ENCODE results near the gene MYO1B. TPM values are rescaled to one million over a fixed set of nuclear protein-coding genes. Genes with fewer than 3 reads are reported as not detected.

MYO1B gene
- total and polyA plus RNA-seq, 2 donors (not counting 1 experiment from before 2014, with no cell fraction given) = 151 to 194 TPM

DNA sequence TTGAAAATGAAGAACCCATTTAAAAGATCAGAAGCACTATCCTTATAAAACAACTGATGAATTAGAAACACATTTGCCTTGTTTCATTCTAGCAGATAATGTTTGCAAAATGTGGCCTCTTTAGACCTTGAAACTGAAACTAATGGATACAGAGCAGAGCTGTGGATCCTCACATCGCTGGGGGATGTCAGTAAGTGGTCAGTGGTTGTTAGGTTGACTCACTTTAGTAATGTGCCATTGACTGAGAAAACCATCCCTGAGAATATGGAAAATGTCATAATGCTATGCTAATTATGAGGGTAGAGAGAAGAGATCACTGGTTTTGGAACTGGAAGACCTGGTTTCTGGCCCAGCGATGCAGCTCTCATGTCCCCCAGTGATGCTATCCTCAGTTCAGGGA lies 176.7 kb downstream of the MYO1B start:
- Histone ChIP-seq H3K4me1 (ENCODE audit: control insufficient read depth, extremely low read depth, insufficient read depth, low read length) (peaks cover 3% of the 10 kb centered on the region), H3K4me3 (replicated peaks in 1 of 4; ENCODE audit: control extremely low read depth in 1 of 4, insufficient read depth in 1 of 4, low read depth in 3 of 4, low read length in 4 of 4) (no peak overlapping the region), H3K9me3 (ENCODE audit: control insufficient read depth, insufficient read depth, low read depth, low read length) (no peaks in the 10 kb centered on the region), H3K27ac (ENCODE audit: insufficient read depth, low read length) (no peak overlapping the region), H2AFZ (ENCODE audit: low read length) (no peak overlapping the region), H3K79me2 (ENCODE audit: control insufficient read depth, insufficient read depth, low read length) (no peaks in the 10 kb centered on the region), H3K4me2 (ENCODE audit: extremely low read depth, insufficient read depth, low read length) (no peak overlapping the region), H3K27me3 (ENCODE audit: control insufficient read depth, insufficient read depth, low read length) (no peaks in the 10 kb centered on the region), H3K36me3 (ENCODE audit: control insufficient read depth, insufficient read depth, low read length) (peaks cover 4% of the 10 kb centered on the region), H4K20me1 (ENCODE audit: control insufficient read depth, extremely low read depth, insufficient read depth, low read length) (no peaks in the 10 kb centered on the region), H3K9ac (ENCODE audit: insufficient read depth, low read length) (no peak overlapping the region)
- no peak for DNase-seq (ENCODE audit: low read depth in 2 of 2)
- TF ChIP-seq, protein P1, sequence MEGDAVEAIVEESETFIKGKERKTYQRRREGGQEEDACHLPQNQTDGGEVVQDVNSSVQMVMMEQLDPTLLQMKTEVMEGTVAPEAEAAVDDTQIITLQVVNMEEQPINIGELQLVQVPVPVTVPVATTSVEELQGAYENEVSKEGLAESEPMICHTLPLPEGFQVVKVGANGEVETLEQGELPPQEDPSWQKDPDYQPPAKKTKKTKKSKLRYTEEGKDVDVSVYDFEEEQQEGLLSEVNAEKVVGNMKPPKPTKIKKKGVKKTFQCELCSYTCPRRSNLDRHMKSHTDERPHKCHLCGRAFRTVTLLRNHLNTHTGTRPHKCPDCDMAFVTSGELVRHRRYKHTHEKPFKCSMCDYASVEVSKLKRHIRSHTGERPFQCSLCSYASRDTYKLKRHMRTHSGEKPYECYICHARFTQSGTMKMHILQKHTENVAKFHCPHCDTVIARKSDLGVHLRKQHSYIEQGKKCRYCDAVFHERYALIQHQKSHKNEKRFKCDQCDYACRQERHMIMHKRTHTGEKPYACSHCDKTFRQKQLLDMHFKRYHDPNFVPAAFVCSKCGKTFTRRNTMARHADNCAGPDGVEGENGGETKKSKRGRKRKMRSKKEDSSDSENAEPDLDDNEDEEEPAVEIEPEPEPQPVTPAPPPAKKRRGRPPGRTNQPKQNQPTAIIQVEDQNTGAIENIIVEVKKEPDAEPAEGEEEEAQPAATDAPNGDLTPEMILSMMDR (conservative IDR thresholded peaks at IDR 0.05 in 1 of 2, IDR thresholded peaks at IDR 0.05 in 1 of 2; ENCODE audit: low read depth in 1 of 2, low read length in 2 of 2) = no peak
- TF ChIP-seq EZH2 (IDR thresholded peaks at IDR 0.05; ENCODE audit: low read length, missing control alignments) = no peak

DNA sequence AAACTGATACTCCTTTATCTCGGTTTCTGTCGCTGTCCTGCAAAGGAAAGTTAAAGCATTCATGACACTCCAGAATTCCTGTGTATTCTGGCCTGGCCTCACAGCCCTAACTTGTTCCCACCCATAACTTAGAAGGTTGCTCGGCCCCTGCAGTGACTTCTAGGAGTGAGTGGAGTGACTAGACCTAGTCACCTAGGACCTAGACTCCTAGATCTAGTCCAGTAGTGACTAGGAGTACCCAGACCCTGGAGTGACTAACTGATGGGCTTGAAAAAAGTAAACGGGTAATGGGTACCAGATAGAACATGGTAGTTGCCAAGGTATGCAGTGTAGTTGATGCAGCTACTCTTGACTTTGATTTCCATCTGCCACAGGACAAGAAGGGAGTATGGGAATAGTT lies 181.8 kb downstream of the MYO1B start:
- Histone ChIP-seq H3K4me3 (replicated peaks in 1 of 4; ENCODE audit: control extremely low read depth in 1 of 4, insufficient read depth in 1 of 4, low read depth in 3 of 4, low read length in 4 of 4) (no peak overlapping the region), H3K9ac (ENCODE audit: insufficient read depth, low read length) (no peak overlapping the region), H3K79me2 (ENCODE audit: control insufficient read depth, insufficient read depth, low read length) (no peaks in the 10 kb centered on the region), H3K4me2 (ENCODE audit: extremely low read depth, insufficient read depth, low read length) (no peak overlapping the region), H3K36me3 (ENCODE audit: control insufficient read depth, insufficient read depth, low read length) (peaks cover 2% of the 10 kb centered on the region), H3K4me1 (ENCODE audit: control insufficient read depth, extremely low read depth, insufficient read depth, low read length) (no peaks in the 10 kb centered on the region), H4K20me1 (ENCODE audit: control insufficient read depth, extremely low read depth, insufficient read depth, low read length) (no peaks in the 10 kb centered on the region), H2AFZ (ENCODE audit: low read length) (no peak overlapping the region), H3K27me3 (ENCODE audit: control insufficient read depth, insufficient read depth, low read length) (no peaks in the 10 kb centered on the region), H3K9me3 (ENCODE audit: control insufficient read depth, insufficient read depth, low read depth, low read length) (no peaks in the 10 kb centered on the region), H3K27ac (ENCODE audit: insufficient read depth, low read length) (no peak overlapping the region)
- TF ChIP-seq, protein P1 (conservative IDR thresholded peaks at IDR 0.05 in 1 of 2, IDR thresholded peaks at IDR 0.05 in 1 of 2; ENCODE audit: low read depth in 1 of 2, low read length in 2 of 2) = no peak
- no peak for TF ChIP-seq EZH2 (IDR thresholded peaks at IDR 0.05; ENCODE audit: low read length, missing control alignments)
- no peak for DNase-seq (ENCODE audit: low read depth in 2 of 2)

- H3K9ac ChIP-seq (ENCODE audit: insufficient read depth, low read length) = no peak overlapping the region
- H3K4me3 ChIP-seq (replicated peaks in 1 of 4; ENCODE audit: control extremely low read depth in 1 of 4, insufficient read depth in 1 of 4, low read depth in 3 of 4, low read length in 4 of 4) = no peak overlapping the region
- H3K4me2 ChIP-seq (ENCODE audit: extremely low read depth, insufficient read depth, low read length) = no peak overlapping the region
- no peak for TF ChIP-seq EZH2 (IDR thresholded peaks at IDR 0.05; ENCODE audit: low read length, missing control alignments)
- TF ChIP-seq, protein P1 (conservative IDR thresholded peaks at IDR 0.05 in 1 of 2, IDR thresholded peaks at IDR 0.05 in 1 of 2; ENCODE audit: low read depth in 1 of 2, low read length in 2 of 2) = no peak
- H2AFZ ChIP-seq (ENCODE audit: low read length) = no peak overlapping the region
- no peaks in the 10 kb centered on the region for H3K4me1 ChIP-seq (ENCODE audit: control insufficient read depth, extremely low read depth, insufficient read depth, low read length)
- H3K27ac ChIP-seq (ENCODE audit: insufficient read depth, low read length) = no peak overlapping the region
- H3K36me3 ChIP-seq (ENCODE audit: control insufficient read depth, insufficient read depth, low read length) = no peaks in the 10 kb centered on the region
- H4K20me1 ChIP-seq (ENCODE audit: control insufficient read depth, extremely low read depth, insufficient read depth, low read length) = no peaks in the 10 kb centered on the region
- no peaks in the 10 kb centered on the region for H3K9me3 ChIP-seq (ENCODE audit: control insufficient read depth, insufficient read depth, low read depth, low read length)
- no peak for DNase-seq (ENCODE audit: low read depth in 2 of 2)
- no peaks in the 10 kb centered on the region for H3K27me3 ChIP-seq (ENCODE audit: control insufficient read depth, insufficient read depth, low read length)
- no peaks in the 10 kb centered on the region for H3K79me2 ChIP-seq (ENCODE audit: control insufficient read depth, insufficient read depth, low read length)
Observed at GRCh38 chr2:191428141-191428540, 182.9 kb downstream of the MYO1B start.

All from fibroblast of lung (primary cell).